AML-193 (cell line): ENCODE data around the gene TMEM38A.
"Not testable (repeated sequence)": the region's sequence is repeated elsewhere in the genome, so short reads cannot be mapped to it uniquely, and the experiment has no call there.

ENCODE experiments used
- DNase-seq, 2 experiments: peaks; one replicate each; lab custom pipeline; 2025; lab: John Stamatoyannopoulos, UW

Gene TMEM38A

GRCh38 chr19:16677055-16677454, 16.1 kb downstream of the TMEM38A start:
- peak in 1 of 2 experiments; percentile 17 for DNase-seq

- DNase-seq: no peak
Observed at GRCh38 chr19:16678498-16678897, 17.6 kb downstream of the TMEM38A start.

- no peak for DNase-seq
Observed at GRCh38 chr19:16679811-16680210, 18.9 kb downstream of the TMEM38A start.

GRCh38 chr19:16682539-16682938, 21.6 kb downstream of the TMEM38A start:
- no peak for DNase-seq

- no peak for DNase-seq
Observed at GRCh38 chr19:16684216-16684615, 23.3 kb downstream of the TMEM38A start.

GRCh38 chr19:16688084-16688483, 27.1 kb downstream of the TMEM38A start:
- no peak for DNase-seq

- DNase-seq: no peak
Observed at GRCh38 chr19:16698914-16699313, 38.0 kb downstream of the TMEM38A start.

- peak in 1 of 2 experiments; percentile 0 for DNase-seq
Observed at GRCh38 chr19:16702123-16702522, 41.2 kb downstream of the TMEM38A start.

- no peak for DNase-seq
Observed at GRCh38 chr19:16703677-16704076, 42.7 kb downstream of the TMEM38A start.

GRCh38 chr19:16710870-16711269, 49.9 kb downstream of the TMEM38A start:
- DNase-seq: not testable (repeated sequence)

GRCh38 chr19:16712295-16712694, 51.4 kb downstream of the TMEM38A start:
- not testable (repeated sequence) for DNase-seq

GRCh38 chr19:16714702-16715287, 53.9 kb downstream of the TMEM38A start:
- DNase-seq: peak; percentile 43 to 45

- no peak for DNase-seq
Observed at GRCh38 chr19:16715611-16716010, 54.7 kb downstream of the TMEM38A start.

- peak in 1 of 2 experiments; percentile 2 for DNase-seq
Observed at GRCh38 chr19:16721051-16721450, 60.1 kb downstream of the TMEM38A start.

- no peak for DNase-seq
Observed at GRCh38 chr19:16722591-16722990, 61.7 kb downstream of the TMEM38A start.

GRCh38 chr19:16726916-16727315, 66.0 kb downstream of the TMEM38A start:
- DNase-seq: no peak

GRCh38 chr19:16735650-16736266, 74.8 kb downstream of the TMEM38A start:
- DNase-seq: not testable (repeated sequence)

- no peak for DNase-seq
Observed at GRCh38 chr19:16736709-16737108, 75.8 kb downstream of the TMEM38A start.

GRCh38 chr19:16737911-16738310, 77.0 kb downstream of the TMEM38A start:
- DNase-seq: no peak

GRCh38 chr19:16739546-16739945, 78.6 kb downstream of the TMEM38A start:
- DNase-seq: no peak
